GM21529 (cell line): ENCODE measurements around the gene CYB5R3.
A peak's percentile ranks its signal among the peaks of the same experiment; 100 is the strongest.

Experiments used
- ATAC-seq: cut with Tn5 transposase; IDR thresholded peaks from one replicate; pipeline ENCODE4 v1.9.1; 2021; ENCODE audit not compliant: unreplicated experiment

Gene CYB5R3

GRCh38 chr22:42649246-42650099 lies at the start of gene CYB5R3:
TSS of gene CYB5R3 (minus strand) at chr22:42649392. CDS start at chr22:42649315, 77 bp downstream.
- peak; percentile 69 for ATAC-seq

DNA sequence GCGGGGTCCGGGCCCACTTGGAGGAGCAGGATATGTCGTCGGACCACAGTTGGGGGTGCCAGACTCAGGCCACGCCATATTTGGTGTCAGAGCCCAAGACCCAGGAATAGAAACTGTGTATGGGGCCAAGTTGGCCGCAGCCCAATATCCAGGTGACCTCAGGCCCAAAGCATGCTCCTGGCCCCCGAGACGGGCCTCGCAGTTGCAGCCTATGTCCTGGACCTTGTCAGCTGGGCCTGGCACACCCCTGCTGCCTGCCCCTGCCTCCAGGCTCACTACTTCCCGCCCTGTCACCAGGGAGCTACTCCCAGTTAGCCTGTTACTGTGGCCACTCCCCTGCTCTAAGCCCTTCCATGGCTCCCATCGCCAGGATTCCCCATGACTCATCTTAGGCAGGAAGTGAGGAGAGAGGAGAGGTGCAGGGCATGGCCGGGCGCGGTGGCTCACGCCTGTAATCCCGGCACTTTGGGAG lies 48.4 kb upstream of the CYB5R3 start:
- no peak for ATAC-seq

DNA sequence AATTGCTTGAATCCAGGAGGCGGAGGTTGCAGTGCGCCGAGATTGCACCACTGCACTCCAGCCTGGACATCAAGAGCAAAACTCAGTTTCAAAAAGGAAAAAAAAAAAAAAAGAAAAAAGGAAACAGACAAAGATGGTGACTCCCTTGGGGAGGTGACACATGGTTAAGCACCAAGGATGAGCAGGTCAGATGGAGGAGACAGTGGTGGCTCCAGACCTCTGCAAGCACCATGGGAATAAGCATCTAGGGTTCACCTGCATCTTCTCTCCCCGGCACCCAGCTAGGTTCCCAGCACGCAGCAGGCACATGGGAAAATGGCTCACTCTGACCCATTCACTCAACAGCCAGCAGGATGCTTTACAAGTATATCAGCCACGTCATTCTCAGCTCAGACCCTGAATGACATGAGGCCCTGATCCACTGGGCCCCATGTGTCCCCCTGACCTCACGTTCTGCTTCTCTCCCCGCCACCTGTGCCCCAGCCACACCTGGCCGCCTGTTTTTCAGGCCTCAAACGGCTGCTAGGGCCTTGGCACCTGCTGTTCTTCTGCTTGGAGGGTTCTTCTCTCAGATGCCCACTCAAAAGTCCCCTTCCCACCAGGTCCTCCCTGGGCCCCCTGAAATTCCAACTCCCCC lies 47.3 kb upstream of the CYB5R3 start:
- ATAC-seq: no peak

GRCh38 chr22:42695294-42695693 lies 46.1 kb upstream of the CYB5R3 start:
- ATAC-seq: no peak

GRCh38 chr22:42693763-42694683 lies 44.8 kb upstream of the CYB5R3 start:
- no peak for ATAC-seq

GRCh38 chr22:42693055-42693762 lies 44.0 kb upstream of the CYB5R3 start:
- ATAC-seq: no peak

GRCh38 chr22:42692239-42693054 lies 43.3 kb upstream of the CYB5R3 start:
- no peak for ATAC-seq

DNA sequence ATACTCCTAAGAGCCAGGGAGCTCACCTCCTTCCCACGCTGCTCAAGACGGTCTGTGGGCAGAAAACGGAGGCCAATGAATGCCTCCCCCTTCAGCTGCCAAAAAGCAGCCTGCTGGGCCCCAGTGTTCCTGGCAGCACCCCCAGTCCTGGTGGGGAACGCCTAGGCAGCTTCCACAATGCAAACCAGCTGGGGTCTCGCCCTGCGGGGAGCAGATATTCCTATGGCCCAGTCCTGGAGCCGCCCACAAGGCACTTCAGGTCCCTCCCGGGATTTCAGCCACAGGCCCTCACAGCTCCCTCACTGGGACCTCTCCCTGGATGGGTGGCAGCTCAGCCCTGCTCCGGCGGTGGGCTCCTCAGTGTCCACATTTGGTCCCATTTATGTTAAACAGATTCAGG lies 42.2 kb upstream of the CYB5R3 start:
- no peak for ATAC-seq

- ATAC-seq: no peak
Observed at GRCh38 chr22:42688241-42689211, 39.3 kb upstream of the CYB5R3 start.

DNA sequence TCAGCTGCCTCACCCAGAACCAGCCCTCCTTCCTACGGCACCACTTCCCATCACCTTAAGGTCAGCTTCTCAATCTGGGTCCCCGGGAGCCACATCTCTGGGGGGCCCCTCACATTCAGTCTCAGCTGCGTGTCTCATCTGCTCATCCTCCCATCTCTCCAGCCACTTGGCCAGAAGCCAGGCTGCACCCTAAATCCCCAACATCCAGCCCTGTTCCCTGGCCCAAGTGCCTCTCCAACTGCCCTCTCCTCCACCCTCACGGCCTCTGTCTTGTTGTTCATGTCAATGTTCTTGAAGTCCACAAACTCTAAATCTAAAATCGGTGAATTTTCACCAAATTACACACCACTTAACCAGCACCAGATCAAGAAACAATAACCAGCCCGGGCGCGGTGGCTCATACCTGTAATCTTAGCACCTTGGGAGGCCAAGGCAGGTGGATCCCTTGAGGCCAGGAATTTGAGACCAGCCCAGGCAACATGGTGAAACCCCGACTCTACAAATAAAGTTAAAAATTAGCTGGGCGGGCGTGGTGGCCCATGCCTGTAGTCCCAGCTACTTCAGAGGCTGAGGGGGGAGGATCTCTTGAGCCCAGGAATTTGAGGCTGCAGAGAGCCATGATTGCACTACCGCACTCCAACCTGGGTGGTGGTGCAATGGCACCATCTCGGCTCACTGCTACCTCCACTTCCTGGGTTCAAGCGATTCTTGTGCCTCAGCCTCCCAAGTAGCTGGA lies 37.7 kb upstream of the CYB5R3 start:
- ATAC-seq: no peak

DNA sequence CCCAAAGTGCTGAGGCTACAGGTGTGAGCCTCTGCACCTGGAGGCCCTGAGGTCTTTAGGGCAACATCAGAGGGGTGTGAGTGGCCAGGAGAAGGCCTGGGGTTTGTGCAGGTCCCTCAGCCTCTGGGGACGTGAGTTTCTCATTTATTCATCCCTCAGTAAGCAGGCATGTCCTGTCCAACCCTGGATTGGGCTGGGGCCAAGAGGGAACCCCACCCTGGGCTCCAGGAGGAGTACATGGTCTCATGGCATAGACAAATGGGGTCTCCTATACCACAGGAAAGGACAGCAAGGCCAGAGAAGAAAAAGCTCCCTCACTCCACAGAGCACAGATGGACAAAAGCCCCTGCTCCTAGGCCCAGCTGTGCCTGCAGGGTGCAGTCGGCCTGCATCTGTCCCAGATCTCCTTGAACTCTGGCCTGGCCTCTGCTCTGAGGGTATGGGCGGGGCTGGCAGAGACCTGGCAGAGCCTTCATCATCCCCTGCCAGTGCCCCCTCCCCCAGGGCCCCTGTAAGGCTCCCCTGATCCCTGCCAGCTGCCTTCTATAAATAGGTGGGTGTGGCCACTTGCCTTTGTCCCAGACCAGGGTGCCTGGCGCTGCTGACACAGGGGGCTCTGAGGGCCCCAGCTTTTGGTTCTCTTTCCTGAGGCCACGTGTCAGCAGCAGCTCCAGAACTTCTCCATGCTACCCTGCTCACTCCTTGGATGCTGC lies 36.9 kb upstream of the CYB5R3 start:
- no peak for ATAC-seq

- ATAC-seq: no peak
Observed at GRCh38 chr22:42684462-42685195, 35.4 kb upstream of the CYB5R3 start.

GRCh38 chr22:42683578-42684283 lies 34.5 kb upstream of the CYB5R3 start:
- ATAC-seq: no peak

DNA sequence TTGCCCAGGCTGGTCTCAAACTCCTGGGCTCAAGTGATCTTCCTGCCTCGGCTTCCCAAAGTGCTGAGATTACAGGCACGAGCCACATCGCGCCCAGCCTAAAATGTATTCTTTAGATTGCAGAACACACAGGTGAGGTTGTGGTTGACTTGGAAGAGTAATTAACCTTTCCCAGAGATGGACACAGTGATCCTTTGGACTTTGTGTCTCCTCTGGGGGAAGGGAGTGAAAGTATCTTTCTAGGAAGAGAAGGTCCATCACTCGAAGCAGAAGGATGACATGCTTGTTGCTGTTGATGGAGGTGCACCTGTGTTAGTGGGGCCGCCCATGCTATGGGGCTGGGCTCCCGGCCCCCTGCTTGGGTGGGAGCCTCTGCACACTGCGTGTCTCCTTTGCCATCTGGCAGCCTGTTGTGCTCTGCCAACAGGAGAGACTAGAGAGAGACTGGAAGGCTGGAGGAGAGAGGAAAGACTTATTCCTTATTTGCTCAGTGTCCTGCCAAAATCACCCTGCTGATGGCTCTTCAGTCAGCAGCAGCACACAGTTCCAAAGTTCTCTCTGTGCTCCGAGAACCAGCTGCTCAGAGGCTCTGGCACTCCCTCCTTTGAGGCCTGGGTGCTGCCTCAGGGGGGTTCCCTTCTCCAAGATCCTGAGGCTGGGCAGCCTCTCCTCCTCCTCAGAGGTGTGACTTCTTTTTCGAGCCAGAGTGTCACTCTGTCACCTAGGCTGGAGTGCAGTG lies 33.1 kb upstream of the CYB5R3 start:
- ATAC-seq: no peak

GRCh38 chr22:42680648-42681047 lies 31.5 kb upstream of the CYB5R3 start:
- no peak for ATAC-seq
